ENCODE results near the gene TLR6. TPM values are rescaled to one million over a fixed set of nuclear protein-coding genes. Genes with fewer than 3 reads are reported as not detected.
"Not testable (repeated sequence)": the region's sequence is repeated elsewhere in the genome, so short reads cannot be mapped to it uniquely, and the experiment has no call there.

Gene TLR6
- total RNA-seq, 4 donors from 2014 or later, result 1.5 to 14.9 (median 2.3) TPM

DNA sequence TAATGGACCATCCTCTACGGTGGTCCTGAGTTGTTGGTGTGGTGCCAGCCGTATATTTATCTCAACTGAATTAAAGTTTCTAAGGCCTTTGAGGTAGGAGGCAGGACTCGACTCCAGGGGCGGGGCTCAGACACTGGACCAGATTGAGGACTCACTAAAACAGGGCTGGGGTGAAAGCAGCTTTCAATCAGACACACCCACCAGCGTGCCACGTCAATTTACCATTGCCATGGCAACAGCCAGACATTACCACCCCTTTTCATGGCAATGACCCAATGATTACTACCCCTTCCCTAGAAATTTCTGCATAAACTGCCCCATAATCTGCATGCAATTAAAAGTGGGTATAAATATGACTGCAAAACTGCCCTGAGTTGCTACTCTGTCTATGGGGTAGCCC is 45.3 kb downstream of the TLR6 start:
- Histone ChIP-seq H3K4me3 (no peak overlapping the region), H3K36me3 (no peaks in the 10 kb centered on the region)
- no peak for DNase-seq

DNA sequence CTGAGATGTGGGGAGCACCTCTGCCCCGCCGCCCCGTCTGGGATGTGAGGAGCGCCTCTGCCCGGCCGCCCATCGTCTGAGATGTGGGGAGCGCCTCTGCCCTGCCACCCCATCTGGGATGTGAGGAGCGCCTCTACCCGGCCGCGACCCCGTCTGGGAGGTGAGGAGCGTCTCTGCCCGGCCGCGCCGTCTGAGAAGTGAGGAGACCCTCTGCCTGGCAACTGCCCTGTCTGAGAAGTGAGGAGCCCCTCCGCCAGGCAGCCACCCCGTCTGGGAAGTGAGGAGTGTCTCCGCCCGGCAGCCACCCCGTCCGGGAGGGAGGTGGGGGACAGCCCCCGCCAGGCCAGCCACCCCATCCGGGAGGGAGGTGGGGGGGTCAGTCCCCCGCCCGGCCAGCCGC is 49.2 kb downstream of the TLR6 start:
- H3K36me3 ChIP-seq, DNase-seq, H3K27me3 ChIP-seq, H3K4me3 ChIP-seq, H3K27ac ChIP-seq, H3K9me3 ChIP-seq: not testable (repeated sequence)
- H3K4me1 ChIP-seq, result peaks cover 0 to 10% (median 5%) of the 10 kb centered on the region in 4 donors

More for the DNA sequence above, 45.3 kb downstream of the TLR6 start:
- no peak overlapping the region for H3K27ac ChIP-seq
- TF ChIP-seq, protein P1, sequence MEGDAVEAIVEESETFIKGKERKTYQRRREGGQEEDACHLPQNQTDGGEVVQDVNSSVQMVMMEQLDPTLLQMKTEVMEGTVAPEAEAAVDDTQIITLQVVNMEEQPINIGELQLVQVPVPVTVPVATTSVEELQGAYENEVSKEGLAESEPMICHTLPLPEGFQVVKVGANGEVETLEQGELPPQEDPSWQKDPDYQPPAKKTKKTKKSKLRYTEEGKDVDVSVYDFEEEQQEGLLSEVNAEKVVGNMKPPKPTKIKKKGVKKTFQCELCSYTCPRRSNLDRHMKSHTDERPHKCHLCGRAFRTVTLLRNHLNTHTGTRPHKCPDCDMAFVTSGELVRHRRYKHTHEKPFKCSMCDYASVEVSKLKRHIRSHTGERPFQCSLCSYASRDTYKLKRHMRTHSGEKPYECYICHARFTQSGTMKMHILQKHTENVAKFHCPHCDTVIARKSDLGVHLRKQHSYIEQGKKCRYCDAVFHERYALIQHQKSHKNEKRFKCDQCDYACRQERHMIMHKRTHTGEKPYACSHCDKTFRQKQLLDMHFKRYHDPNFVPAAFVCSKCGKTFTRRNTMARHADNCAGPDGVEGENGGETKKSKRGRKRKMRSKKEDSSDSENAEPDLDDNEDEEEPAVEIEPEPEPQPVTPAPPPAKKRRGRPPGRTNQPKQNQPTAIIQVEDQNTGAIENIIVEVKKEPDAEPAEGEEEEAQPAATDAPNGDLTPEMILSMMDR (IDR thresholded peaks at IDR 0.05), result no peak
- no peak for TF ChIP-seq POLR2A (IDR thresholded peaks at IDR 0.05)
- peaks cover 0 to 4% (median 0%) of the 10 kb centered on the region in 4 donors for H3K9me3 ChIP-seq
- peaks cover 0 to 2% (median 0%) of the 10 kb centered on the region in 4 donors for H3K4me1 ChIP-seq
- no peaks in the 10 kb centered on the region for H3K27me3 ChIP-seq

DNA sequence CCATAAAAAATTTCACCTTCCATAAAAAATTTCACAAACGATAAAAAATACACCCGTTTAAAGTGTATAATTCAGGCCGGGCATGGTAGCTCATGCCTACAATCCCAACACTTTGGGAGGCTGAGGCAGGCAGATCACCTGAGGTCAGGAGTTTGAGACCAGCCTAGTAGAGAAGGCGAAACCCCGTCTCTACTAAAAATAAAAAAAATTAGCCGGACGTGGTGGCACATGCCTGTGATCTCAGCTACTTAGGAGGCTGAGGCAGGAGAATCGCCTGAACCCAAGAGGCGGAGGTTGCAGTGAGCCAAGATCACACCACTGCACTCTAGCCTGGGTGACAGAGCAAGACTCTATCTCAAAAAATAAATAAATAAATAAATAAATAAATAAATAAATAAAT is 50.4 kb downstream of the TLR6 start:
- H3K4me1 ChIP-seq, result peaks cover 0 to 10% (median 5%) of the 10 kb centered on the region in 4 donors
- DNase-seq, H3K9me3 ChIP-seq, H3K27me3 ChIP-seq, H3K4me3 ChIP-seq, H3K36me3 ChIP-seq: not testable (repeated sequence)
- H3K27ac ChIP-seq, result peak overlapping the region in 3 of 4 donors; percentile 66 to 81 (median 69)

DNA sequence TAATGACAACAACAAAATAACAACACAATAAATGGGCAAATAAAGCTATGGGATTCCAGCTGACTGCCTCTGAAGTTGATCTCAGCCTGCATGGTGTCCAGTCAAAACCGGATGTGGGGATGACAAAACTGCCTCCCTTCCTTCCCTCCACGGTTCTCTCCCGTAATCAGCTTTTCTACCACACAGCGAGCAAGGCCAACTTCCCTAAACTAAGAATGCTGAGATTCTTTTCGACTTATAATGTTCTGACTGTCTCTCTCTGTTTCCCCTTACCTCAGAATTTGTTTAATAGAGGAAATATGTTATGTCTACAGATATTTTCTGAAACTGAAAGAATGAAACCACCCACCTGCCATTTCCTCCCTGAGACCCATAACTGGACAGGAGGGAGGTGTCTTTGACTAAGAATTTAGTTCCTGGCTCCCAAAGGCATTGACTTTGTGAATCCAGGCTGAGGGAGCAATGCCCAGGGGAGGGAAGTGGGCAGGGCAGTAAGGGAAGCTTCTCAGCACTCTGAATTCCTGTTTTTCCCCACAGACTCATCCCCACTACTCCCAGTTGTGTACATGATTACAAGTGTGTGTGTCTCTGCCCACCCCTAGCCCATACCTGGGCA is 51.0 kb downstream of the TLR6 start:
- TF ChIP-seq POLR2A (IDR thresholded peaks at IDR 0.05), result no peak
- TF ChIP-seq, protein P1 (IDR thresholded peaks at IDR 0.05), result no peak
- H3K36me3 ChIP-seq, result no peaks in the 10 kb centered on the region
- peak in 2 of 3 donors; percentile 70 to 79 for DNase-seq
- H3K9me3 ChIP-seq, result peaks cover 0 to 10% (median 0%) of the 10 kb centered on the region in 4 donors
- peak overlapping the region in 2 of 4 donors; percentile 12 to 23 for H3K4me3 ChIP-seq
- peak overlapping the region; percentile 66 to 81 (median 68) for H3K27ac ChIP-seq
- H3K27me3 ChIP-seq, result no peaks in the 10 kb centered on the region
- H3K4me1 ChIP-seq, result peaks cover 0 to 10% (median 5%) of the 10 kb centered on the region in 4 donors

DNA sequence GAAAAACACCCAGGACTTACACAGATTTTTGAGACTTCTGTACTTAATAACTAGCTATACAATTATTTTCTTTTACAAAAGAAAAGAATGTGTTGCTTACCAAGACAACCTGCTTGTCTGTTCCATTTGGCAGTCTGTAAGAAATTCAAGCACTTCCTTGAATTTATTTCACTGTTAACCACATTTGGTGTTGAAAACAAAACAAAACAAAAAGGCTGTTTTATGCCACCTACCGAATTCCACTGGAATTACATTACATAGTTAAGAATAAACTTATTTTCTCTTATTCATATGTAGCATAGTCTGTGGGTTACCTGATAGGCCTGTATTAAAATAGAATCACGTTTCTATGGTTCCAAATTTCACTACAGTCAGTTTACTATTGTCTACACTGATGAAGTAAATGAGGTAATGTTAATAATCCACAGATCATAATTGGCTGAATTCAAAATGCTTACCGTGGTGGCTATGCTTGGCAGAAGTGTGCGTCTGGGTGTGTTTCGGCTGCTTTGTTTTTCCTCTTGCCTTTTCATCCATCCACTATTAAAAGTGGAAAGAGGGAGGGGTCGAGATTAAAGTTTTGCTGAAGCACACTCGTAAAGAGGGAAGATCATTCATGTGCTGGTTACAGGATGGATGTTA is 51.8 kb downstream of the TLR6 start, which contains the start of gene TLR1:
TSS of gene TLR1 (minus strand) at position 138 of the 642 bp plus-strand sequence. CDS start 5,960 bp downstream, outside the sequence.
- Histone ChIP-seq H3K27me3 (no peaks in the 10 kb centered on the region), H3K36me3 (peaks cover 0 to 7% (median 0%) of the 10 kb centered on the region in 3 donors), H3K4me1 (peaks cover 0 to 10% (median 5%) of the 10 kb centered on the region in 4 donors), H3K9me3 (peaks cover 0 to 10% (median 0%) of the 10 kb centered on the region in 4 donors), H3K27ac (peak within 1 kb of the TSS; percentile 66 to 81 (median 68)), H3K4me3 (peak within 1 kb of the TSS; percentile 21 to 46 (median 34))
- no peak for TF ChIP-seq POLR2A (IDR thresholded peaks at IDR 0.05)
- TF ChIP-seq, protein P1 (IDR thresholded peaks at IDR 0.05), result peak; percentile 36 to 95 (median 70)
- DNase-seq, result no peak

DNA sequence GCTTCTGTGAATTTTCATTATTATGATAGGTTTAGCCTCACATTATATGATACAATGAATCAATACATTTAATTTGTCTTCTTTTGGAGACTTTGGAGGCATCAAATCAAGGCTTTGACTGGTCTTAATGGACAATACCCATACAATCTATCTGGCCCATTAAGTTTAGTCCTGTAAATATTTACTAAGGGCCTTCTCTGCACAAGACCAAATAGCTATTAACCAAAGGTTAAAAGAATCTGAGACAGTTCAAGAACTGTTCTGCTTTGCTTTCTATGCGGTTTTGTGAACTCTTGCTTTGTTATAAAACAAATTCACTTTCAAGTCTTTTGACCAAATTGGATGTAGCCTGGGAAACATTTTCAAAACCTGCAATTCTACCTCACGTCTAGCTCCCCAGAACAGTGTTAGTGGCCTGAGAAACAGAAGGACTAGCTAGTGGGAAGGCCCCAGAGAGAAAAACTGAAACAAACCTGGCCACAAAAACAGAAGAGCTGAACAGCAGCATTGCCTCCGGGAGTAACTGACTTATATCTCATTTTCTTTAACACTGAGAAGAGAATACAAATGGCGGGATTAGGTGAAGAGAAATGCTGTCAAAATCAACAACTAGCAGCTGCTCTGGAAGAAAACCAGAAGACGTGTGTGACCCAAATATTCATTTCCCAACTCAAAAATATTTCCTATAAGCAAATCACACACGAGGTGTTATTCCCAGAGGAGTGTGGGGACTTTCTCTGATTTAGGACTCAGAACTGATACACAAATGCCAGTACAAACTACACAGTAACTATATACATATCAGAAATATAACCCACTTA is 52.6 kb downstream of the TLR6 start:
- peak overlapping the region; percentile 21 to 46 (median 34) for H3K4me3 ChIP-seq
- peak overlapping the region; percentile 66 to 81 (median 68) for H3K27ac ChIP-seq
- no peaks in the 10 kb centered on the region for H3K27me3 ChIP-seq
- TF ChIP-seq, protein P1 (IDR thresholded peaks at IDR 0.05), result no peak
- no peak for DNase-seq
- peaks cover 0 to 10% (median 5%) of the 10 kb centered on the region in 4 donors for H3K4me1 ChIP-seq
- H3K36me3 ChIP-seq, result peaks cover 0 to 12% (median 0%) of the 10 kb centered on the region in 3 donors
- peaks cover 0 to 10% (median 0%) of the 10 kb centered on the region in 4 donors for H3K9me3 ChIP-seq
